Kidney tubule cell (primary cell): ENCODE results near the gene MRPS2.
A peak's percentile ranks its signal among the peaks of the same experiment; 100 is the strongest.
"Not testable (repeated sequence)": the region's sequence is repeated elsewhere in the genome, so short reads cannot be mapped to it uniquely, and the experiment has no call there.

Source experiments
- DNase-seq: peaks from one replicate; pipeline ENCODE4 v3.0.0-alpha.2; 2018; ENCODE audit warnings: low spot score

The MRPS2 gene

DNA sequence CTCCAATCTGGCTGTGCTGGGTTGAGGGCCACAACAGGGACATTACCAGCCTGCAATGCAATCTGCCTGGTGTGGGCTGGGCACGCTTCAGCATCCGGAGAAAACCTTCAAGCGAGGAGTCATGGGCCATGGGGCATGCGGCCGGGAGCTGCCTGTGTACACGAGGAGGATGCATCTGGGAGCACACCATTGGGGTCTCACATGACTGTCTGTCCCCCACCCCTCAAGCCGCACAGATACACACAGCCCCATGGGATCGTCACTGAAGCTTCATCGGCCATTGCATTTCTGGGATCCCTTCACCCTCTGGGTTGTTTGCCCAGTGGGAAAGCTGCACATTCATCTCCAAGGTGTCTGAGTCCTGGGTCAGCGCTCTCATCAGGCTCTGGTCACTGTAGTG lies 30.6 kb downstream of the MRPS2 start:
- no peak for DNase-seq

DNA sequence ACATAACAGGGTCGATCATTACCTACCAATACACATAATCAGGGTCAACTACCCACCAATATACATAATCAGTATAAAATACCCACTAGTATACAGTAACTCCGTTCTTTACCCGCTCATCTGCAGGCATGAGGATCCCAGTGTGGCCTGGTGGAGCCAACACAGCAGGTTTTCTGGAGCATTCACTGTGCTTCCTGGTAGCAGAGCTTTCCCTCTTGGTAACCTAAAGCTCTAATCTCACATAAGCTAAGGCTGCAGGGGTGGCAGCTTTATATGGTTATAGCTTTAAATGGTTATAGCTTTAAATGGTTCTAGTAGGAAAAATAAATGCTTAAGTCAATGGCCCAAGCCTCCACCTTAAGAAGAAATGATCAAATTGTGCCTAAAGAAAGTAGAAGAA lies 32.6 kb downstream of the MRPS2 start:
- no peak for DNase-seq

DNA sequence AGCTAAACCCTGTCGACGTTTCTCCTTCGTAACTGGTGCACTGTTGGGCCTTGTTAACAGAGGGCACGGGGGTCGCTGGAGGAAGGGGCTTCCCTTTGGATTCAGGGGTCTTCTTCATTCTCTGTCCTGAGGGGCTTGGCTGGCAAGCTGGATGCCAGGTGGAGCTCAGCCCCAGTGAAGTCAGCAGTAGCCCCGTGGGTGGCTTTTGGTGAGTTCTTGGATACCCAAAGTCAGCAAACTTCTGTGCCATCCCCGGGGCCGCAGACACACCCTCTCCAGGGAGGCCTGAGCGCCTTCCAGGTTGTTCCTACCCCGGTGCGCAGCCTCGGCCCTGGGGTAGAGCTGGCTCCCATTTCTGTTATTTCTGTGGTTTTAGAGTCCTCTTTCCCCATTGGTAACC lies 33.2 kb downstream of the MRPS2 start:
- no peak for DNase-seq

DNA sequence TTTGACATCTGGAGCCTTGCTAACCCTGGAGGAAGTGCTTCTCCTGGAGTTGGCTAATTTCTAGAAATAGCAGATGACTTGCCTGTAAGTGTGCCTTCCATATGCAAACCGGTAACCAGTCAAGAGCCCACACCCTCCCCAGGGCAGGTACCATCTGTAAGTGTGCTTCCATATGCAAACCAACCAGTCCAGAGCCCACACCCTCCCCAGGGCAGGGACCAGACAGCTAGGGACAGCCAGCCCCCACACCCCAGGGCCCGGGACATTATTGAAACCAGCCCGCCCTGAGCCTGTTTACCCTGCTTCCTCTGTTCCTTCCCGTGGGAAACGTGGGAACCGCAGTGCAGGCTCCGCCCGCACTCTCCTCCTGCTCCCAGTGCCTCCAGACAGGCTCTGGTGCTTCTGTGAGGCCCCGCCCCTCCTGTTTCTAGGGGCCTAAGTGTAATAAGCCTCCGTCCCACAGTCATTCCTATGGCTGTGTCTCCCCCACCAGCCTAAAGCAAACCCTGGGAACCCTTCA lies 33.8 kb downstream of the MRPS2 start:
- not testable (repeated sequence) for DNase-seq

DNA sequence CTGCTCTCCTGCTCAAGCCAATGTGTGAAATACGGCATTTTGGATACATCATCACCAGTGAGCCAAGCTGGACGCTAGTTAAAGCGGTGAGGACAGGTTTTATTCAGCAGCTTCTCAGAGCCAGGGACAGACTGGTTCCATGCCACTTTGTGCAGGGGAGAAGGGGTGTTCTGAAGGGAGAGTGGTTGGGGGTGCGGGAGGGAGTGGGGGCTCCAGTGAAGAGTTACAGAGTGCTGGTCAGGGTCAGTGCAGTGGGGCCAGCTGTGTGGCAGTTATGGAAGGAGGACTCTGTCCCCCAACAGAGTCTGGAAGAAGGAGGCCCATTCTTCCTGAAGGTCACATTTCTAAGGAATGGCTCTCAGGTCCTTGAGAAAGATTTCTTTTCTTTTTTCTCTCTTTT lies 34.3 kb downstream of the MRPS2 start:
- DNase-seq = not testable (repeated sequence)

DNA sequence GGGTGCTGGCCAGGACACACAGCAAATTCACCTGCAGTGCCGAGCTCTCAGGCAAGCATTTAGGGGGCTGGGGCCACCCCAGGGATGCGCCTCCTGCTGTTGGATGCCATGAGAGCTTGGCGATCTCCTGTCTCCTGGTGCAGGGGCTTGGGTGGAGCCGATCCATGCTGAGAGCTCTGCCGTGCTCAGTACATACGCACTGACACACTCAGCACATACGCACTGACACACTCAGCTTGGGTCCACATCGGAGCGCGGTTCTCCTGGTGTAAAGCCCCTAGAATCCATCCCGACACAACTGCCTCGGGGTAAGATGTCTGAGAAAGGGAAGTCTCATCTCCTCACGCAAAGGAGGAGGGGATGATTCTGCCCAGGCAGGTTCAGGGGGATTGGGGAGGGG lies 35.1 kb downstream of the MRPS2 start:
- DNase-seq = not testable (repeated sequence)

DNA sequence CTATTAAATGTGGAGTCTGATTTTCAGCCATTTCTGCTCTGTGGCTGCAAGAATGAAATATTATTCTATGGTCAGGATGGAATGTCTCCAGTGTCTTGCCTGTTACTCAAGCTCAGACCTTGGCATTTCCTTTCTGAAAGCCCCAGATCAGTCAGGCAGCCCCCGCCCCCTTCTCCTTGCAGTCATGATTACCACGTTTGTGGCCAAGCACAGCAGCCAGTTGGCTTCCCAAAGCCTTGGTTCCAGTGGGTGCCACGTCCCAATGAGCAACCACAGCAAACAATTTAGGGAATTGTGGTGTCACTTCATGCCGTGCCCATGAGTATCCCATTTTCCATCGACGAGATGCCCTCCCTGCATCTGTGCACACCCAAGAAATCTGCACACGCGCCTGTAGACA lies 35.7 kb downstream of the MRPS2 start:
- DNase-seq = no peak

DNA sequence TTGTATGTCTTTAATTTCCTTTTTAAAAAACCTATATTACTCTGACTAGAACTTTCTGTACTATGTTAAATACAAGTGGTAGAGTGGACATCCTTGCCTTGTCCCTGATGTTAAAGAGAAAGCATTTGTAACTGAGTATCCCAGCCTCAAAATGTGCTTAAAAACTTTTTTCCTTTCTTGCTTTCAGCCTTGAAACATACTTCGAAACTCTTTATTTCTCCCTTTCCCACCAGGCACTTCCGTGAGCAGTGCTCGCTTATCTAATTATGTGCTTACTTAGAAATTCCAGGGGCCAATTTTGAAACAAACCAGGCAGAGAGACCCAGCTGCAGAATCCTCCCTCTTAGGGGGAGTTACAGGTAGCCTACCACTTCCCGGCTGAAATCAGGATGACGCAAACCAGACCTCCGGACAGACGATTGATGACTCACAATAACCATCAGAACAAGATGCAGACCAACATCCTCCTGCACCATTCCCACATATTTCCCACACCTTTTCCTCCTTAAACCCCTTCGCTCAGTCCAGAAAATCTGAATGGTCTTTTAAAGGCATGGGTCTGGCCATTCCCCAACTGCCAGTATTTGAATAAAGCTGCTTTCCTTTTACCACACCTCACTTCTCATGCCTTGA lies 42.9 kb downstream of the MRPS2 start:
- peak; percentile 60 for DNase-seq

DNA sequence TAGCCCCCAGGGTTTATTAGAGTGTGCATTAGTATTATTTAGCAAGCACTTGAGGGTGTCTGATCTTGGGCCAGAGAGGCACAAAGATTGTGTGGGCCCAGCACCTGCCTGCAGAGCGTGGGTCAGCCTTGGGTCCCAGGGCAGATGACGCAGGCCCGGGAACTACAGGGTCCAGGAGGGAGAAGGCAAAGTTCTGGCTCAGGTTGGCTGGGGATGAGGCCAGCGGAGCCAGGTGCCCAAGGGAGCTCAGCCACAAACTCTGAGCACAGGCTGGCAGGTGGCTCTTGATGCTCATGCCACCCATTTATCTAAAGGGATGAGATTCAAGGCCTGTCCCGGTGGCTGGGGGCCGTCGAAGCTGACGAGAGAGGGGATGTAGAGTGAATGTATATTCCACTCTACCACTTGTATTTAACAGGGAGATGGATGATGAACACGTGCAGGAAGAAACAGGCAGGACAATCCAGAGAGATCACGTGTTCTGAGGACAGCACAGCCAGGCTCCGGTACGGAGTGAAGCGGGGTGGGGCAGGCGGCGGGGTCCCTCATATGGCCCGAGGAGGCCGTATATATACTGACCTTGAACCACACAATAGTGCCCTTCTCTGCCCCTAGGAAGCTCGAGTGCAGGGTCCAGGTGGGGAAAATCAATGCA lies 44.6 kb downstream of the MRPS2 start:
- DNase-seq = no peak

DNA sequence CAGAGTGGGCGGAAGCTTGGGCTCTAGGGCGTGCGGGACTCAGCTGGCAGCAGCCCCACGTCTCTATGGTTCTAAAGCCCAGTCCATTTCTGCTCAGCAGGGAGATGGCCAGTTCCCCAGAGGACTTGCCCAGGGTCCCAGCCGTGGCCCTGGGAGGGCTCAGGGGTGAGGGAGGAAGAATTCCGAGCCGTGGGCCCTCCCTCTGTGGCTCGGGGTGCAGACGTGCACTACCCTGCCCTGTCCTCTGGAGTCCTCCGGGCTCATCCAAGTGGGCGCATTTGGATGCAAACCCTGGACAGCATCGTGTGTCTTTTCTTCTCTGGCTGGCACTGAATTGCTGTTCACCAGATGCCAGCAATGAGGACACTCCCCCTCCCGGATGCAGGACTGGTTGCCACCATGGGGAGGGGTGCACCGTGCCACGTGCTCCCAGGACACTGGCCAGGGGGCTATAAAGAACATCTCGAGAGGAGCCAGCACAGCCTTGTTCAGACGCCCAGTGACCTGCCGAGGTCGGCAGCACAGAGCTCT lies 45.2 kb downstream of the MRPS2 start, which contains the start of gene OBP2A:
Gene OBP2A (plus strand): TSS at position 481 of the 531 bp plus-strand sequence. CDS start 55 bp downstream, outside the sequence.
- not testable (repeated sequence) for DNase-seq

DNA sequence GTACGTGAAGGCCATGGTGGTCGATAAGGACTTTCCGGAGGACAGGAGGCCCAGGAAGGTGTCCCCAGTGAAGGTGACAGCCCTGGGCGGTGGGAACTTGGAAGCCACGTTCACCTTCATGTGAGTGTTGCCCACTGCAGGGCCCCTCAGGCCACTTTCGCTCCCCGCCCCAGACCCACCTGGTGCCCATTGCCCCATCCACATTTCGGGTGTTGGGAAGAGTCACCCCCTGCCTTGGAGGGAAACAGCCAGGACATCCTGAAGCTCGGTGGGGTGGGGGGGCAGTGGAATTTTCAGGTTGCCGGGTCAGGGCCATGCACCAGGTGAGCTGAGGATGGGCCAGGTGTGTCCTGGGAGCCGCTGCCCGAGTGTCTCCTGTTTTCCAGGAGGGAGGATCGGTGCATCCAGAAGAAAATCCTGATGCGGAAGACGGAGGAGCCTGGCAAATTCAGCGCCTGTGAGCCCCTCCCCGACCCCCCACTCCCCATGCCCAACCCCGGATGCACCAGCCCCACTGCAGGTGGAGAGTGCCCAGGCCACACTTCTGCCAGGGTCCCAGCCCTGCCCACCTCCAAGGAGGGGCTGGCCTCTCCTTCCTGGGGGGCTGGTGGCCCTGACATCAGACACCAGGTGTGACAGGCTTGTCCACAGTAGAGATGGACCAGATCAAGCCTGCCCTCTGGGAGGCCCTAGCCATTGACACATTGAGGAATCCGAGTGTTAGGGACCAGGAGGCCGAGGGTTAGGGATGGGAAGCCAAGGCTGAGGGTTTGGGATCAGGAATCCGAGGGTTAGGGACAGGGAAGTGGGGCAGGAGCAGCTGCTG lies 46.5 kb downstream of the MRPS2 start:
- DNase-seq = not testable (repeated sequence)

DNA sequence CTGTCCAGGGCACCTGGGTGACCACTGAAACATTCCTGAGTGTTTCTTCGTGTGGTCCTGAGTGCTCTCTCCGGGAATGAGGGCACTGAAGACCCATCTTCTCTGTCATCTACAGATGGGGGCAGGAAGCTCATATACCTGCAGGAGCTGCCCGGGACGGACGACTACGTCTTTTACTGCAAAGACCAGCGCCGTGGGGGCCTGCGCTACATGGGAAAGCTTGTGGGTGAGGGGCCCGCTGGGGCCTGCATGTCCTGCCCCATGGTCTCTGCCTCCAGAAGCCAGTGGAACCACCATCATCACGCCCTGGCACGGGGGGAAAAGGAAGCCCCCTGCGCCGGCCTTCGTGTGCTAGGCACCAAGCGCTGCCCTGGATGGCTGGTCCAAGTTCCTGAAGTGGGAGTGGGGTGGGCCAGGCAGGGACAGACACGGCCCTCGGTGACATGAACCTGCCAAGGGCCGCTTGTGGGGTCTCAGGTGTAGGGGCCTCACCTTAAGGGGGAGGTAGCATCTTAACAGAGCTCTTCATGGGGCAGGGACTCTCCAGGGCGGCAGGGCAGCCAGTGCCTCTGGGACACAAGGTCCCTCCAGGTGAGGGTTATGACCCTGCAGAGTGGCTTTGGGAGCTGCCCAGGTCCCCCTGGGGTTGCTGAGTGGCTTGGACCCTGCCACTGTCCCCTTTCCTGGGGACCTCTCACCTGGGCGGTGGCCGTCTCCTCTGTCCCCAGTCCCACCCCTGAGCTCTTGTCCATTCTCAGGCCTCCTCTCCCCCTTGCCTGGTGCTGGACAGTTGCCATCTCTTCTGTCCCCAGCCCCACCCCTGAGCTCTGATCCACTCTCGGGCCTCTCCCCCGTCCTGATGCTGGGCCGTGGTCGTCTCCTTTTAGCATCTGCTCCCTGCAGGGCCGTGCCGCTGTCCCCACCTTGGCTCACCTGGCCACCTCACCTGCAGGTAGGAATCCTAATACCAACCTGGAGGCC lies 47.6 kb downstream of the MRPS2 start:
- no peak for DNase-seq

DNA sequence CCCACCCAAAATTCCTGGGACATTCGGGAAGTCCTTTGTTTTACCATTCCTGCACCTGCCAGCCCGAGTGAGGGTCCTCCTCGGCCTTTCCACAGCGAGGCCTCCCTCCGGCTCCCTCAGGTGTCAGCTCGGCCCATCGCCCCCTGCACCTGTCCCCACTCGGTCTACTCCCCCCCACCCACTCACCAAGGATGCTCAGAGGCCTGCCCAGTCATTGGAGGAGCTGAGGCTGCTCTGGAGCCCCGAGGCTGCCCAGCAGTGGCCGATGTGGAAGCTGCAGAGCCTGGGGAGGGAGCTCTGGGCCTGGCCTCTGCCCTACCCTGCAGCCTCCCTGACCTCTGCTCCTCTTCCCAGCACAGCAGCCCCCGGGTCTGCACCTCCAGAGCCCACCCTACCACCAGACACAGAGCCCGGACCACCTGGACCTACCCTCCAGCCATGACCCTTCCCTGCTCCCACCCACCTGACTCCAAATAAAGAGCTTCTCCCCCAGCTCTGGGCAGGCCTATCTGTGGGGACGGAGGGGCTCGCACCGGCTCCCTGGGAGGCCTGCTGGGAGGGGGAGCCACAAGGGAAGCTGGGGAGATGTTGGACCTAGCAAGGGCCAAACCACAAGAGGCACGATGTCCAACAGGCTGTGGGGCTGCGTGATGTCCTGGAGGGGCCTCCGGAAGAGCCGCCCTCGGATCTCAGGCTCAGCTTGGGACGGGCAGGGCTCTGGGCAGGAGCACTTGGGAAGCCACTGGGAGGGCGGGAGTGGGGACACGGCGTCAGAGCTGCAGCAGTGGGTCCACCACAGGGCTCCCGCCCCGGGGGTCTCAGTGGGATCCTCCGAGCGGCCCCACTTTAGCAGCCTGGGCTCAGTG lies 49.2 kb downstream of the MRPS2 start:
- DNase-seq = not testable (repeated sequence)

DNA sequence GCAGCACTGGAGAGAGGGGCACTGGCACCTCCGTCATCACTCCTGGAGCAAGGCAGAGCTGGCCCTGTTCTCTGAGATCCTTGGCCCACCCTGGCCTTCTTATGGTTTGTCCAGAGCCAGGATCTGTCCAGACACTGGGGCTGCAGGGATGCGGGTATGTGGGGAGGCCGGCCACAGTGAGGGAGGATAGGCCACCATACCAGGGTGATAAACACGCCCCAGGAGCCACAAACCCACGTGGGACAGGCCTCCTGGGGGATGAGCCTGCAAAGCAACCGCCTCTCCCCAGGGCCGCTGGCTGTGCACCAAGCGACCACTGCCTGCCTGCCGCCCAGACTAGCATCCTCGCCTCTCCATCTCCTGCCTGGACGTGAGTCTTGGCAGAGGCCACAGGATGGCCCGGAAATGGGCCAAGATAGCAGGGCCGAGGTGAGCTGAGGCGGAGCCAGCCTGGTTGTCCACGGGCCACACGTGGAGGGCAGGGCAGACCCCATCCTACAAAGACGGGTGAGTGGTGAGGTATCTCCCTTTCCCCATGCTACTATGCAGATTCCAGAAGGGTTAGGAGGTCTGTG lies 49.9 kb downstream of the MRPS2 start:
- no peak for DNase-seq

DNA sequence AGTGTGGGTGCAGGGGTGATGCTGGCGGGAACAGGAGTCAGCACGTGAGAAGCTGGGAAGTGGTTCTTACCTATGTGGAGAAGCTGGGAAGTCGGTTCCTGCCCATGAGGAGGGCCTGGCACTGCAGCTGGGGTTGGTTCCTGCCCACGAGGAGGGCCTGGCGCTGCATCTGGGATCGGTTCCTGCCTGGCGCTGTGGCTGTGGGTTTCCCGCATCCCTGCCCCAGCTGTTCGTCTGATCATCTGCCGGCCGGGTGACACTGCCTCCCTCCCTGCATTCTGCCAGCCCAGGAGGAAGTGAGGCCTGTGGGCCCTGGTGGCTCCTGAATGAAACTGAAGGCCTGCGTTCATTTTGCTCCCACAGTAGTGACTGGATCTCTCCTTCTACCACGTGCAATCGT lies 50.5 kb downstream of the MRPS2 start:
- no peak for DNase-seq

DNA sequence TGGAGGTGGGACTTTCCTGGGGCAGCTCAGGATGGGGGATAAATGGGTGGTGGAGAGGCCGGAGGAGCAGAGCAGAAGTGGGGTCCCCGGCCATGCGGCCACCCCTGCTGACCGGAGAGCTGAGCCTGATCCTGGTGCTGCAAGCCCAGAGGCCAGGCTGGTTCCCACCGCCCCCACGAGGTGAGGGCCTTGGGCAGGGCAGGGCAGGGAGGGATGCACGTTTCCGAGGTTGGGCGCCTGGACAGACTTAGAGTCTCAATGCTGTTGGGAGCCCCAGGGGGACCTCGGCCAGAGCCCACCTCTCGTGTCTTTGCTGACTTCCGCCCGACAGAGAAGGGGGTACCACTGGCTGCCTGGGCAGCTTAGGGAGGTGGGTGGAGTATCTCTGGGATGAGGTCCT lies 51.0 kb downstream of the MRPS2 start:
- DNase-seq = no peak

DNA sequence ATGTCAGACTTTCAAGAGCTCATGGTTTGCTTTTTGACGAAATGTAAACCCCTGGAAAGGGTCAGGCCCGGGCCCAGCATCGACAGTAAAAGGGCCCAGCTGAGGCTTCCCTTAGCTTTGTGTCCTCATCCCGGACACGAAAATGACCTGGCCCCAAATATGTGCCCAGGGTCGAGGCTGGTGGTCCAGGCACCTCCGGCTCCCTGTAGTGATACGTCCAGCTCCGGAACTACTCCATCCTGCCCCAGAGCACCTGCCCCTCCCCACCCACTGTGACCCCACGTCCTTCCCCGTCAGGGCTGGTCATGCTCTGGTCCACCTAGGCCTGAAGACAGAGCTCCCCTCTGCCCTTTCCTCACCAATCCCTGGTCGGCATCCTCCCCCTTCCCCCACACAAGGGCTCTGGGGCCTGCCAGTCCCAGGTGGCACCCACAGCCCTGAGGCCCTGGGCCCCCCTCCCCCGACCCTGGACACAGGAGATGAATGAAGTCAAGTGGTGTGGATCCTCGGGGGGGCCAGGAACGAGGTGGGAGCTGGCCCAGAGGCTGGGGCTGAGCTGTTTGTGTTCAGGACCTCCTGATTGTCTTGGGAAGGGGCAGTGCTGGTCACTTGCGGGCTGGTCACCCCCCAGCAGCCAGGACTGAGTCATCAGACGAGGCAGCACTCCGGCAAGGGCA lies 51.7 kb downstream of the MRPS2 start:
- no peak for DNase-seq

DNA sequence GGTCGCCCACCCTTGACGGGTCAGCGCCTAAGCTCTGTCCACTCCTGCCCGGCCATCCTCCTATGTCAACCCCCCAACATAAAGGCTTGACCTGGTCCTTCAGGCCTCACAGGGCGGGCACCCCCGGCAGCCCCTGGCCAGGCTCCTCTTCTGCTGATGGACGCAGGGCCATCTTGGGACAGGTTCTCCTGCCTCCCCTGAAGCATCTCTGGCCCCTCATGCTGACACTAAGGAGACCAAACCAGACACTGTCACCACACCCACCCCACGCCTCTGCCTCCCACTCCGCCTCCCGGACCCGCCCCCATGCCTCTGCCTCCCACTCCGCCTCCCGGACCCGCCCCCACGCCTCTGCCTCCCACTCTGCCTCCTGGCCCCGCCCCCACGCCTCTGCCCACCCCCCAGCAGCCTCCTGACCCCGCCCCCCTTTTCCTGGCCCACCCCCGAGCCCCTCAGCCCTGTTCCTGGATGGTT lies 52.3 kb downstream of the MRPS2 start:
- DNase-seq = no peak
